HCT116 (cell line): Measurements from ENCODE around the gene TOP1. TPM values are rescaled to one million over a fixed set of nuclear protein-coding genes. Genes with fewer than 3 reads are reported as not detected.
A peak's percentile ranks its signal among the peaks of the same experiment; 100 is the strongest.

Experiments used
- ATAC-seq: fragments of 200-7000 bp; cut with Tn5 transposase; 2 replicates; pipeline ENCODE4 v1.9.1; 2020; ENCODE audit warnings: mild to moderate bottlenecking, moderate library complexity
- BruUV-seq: library from RNA; stranded (reverse); fragments of 400-500 nt; replicated peaks from 2 replicates; lab custom pipeline; 2021; lab: Mats Ljungman, UMichigan
- CTCF ChIA-PET: fragments of 300-600 bp; sonication (Branson Sonifier 250); formaldehyde crosslinking; loops from one replicate; lab custom pipeline; 2021; ENCODE audit warnings: antibody characterized with exemption; lab: Charles Lee
- POLR2A ChIA-PET: fragments of 300-600, 350-600 bp; sonication (Branson Sonifier 250); formaldehyde crosslinking; loops from one replicate; lab custom pipeline; 2021; ENCODE audit warnings: antibody characterized with exemption; lab: Charles Lee
- RAD21 ChIA-PET, 2 experiments: fragments of 300-600 bp; sonication (Branson Sonifier 250); formaldehyde crosslinking; loops; one replicate each; lab custom pipeline; 2023; ENCODE audit warnings: low total read pairs in 2 of 2; ENCODE audit not compliant: uncharacterized antibody in 2 of 2, unreplicated experiment in 2 of 2, low non-redundant PET in 1 of 2; lab: Charles Lee
- DNase-seq: peaks from one replicate; pipeline ENCODE4 v3.0.0-alpha.2; 2010; ENCODE audit warnings: low read depth, low spot score
- H2AFZ ChIP-seq: fragments of 200-600 bp; shearing (Covaris generic), sonication (generic); 2 replicates; pipeline ENCODE4 v1.6.1; 2017; ENCODE audit warnings: low read depth, mixed run types, mixed read lengths, antibody characterized with exemption, low read length; ENCODE audit not compliant: poor library complexity, severe bottlenecking
- H3K27ac ChIP-seq: 2 replicates; pipeline ENCODE4 v1.5.1; 2012; ENCODE audit warnings: low read depth, low read length
- H3K27me3 ChIP-seq: fragments of 200-600 bp; sonication (generic); 2 replicates; pipeline ENCODE4 v1.6.1; 2016; ENCODE audit warnings: mixed run types, low read length, mixed read lengths; ENCODE audit not compliant: insufficient read depth
- H3K36me3 ChIP-seq, 2 experiments: fragments of 200-500 bp in 1 of 2; fragments of 200-600 bp in 1 of 2; sonication (Bioruptor generic) in 1 of 2; sonication (generic) in 1 of 2; 2 replicates each; pipeline versions ENCODE4 v1.5.1 to v1.6.1; 2014 to 2016; ENCODE audit warnings: low read length in 2 of 2, inconsistent platforms in 1 of 2, mixed read lengths in 1 of 2, mixed run types in 1 of 2; ENCODE audit not compliant: insufficient read depth in 2 of 2, control insufficient read depth in 1 of 2
- H3K4me1 ChIP-seq, 2 experiments: fragments of 200-600 bp in 1 of 2; sonication (generic) in 1 of 2; 2 replicates each; pipeline versions ENCODE4 v1.5.1 to v1.6.1; 2012 to 2017; ENCODE audit warnings: low read length in 2 of 2, inconsistent platforms in 1 of 2, mild to moderate bottlenecking in 1 of 2, mixed read lengths in 1 of 2, mixed run types in 1 of 2, moderate library complexity in 1 of 2; ENCODE audit not compliant: insufficient read depth in 2 of 2, control insufficient read depth in 1 of 2
- H3K4me2 ChIP-seq: fragments of 200-600 bp; sonication (generic); 2 replicates; pipeline ENCODE4 v1.6.1; 2017; ENCODE audit warnings: mixed run types, low read length, mixed read lengths
- H3K4me3 ChIP-seq, 2 experiments: fragments of 200-600 bp in 1 of 2; sonication (generic) in 1 of 2; replicated peaks in 1 of 2; 2 replicates each; pipeline ENCODE4 v1.5.1; 2011 to 2016; ENCODE audit warnings: low read length in 2 of 2, control low read depth in 1 of 2, low read depth in 1 of 2, mild to moderate bottlenecking in 1 of 2, mixed read lengths in 1 of 2, mixed run types in 1 of 2
- H3K79me2 ChIP-seq: fragments of 200-600 bp; sonication (generic); 2 replicates; pipeline ENCODE4 v1.6.1; 2017; ENCODE audit warnings: mild to moderate bottlenecking, mixed run types, low read length, moderate library complexity, mixed read lengths; ENCODE audit not compliant: insufficient read depth
- H3K9ac ChIP-seq: fragments of 200-600 bp; sonication (generic); 2 replicates; pipeline ENCODE4 v1.6.1; 2016; ENCODE audit warnings: low read length, mixed read lengths
- H3K9me2 ChIP-seq: fragments of 200-600 bp; sonication (generic), shearing (Covaris generic); 2 replicates; pipeline ENCODE4 v1.6.1; 2017; ENCODE audit warnings: mixed run types, mild to moderate bottlenecking, moderate library complexity; ENCODE audit not compliant: insufficient read depth
- H3K9me3 ChIP-seq, 2 experiments: fragments of 200-500 bp in 1 of 2; fragments of 200-600 bp in 1 of 2; sonication (Bioruptor generic) in 1 of 2; sonication (generic) in 1 of 2; 2 replicates each; pipeline ENCODE4 v1.6.1; 2014 to 2017; ENCODE audit warnings: low read length in 2 of 2, mixed read lengths in 2 of 2, inconsistent platforms in 1 of 2, low read depth in 1 of 2, mild to moderate bottlenecking in 1 of 2, mixed run types in 1 of 2, moderate library complexity in 1 of 2; ENCODE audit not compliant: control insufficient read depth in 1 of 2, insufficient read depth in 1 of 2
- H4K20me1 ChIP-seq: fragments of 200-600 bp; sonication (generic), shearing (Covaris generic); 2 replicates; pipeline ENCODE4 v1.6.1; 2017; ENCODE audit warnings: mixed run types, mild to moderate bottlenecking, moderate library complexity; ENCODE audit not compliant: insufficient read depth
- ATF3 ChIP-seq: IDR thresholded peaks from 2 replicates; pipeline ENCODE4 v1.6.1; 2012
- CEBPB ChIP-seq: IDR thresholded peaks from 2 replicates; pipeline ENCODE4 v1.6.1; 2012; ENCODE audit warnings: low read depth
- EGR1 ChIP-seq: IDR thresholded peaks from 2 replicates; pipeline ENCODE4 v1.6.1; 2012; ENCODE audit warnings: low read depth
- ELF1 ChIP-seq: IDR thresholded peaks from 2 replicates; pipeline ENCODE4 v1.6.1; 2012; ENCODE audit warnings: low read depth, borderline replicate concordance
- EZH2 ChIP-seq: fragments of 200-600 bp; sonication (generic); IDR thresholded peaks from 2 replicates; pipeline ENCODE4 v1.6.1; 2017; ENCODE audit warnings: antibody characterized with exemption, mixed run types
- FOSL1 ChIP-seq: IDR thresholded peaks from 2 replicates; pipeline ENCODE4 v1.6.1; 2012; ENCODE audit warnings: low read depth
- RAD21 ChIP-seq: IDR thresholded peaks from 2 replicates; pipeline ENCODE4 v1.6.1; 2012; ENCODE audit warnings: low read depth, mild to moderate bottlenecking
- SP1 ChIP-seq: IDR thresholded peaks from 2 replicates; pipeline ENCODE4 v1.6.1; 2012; ENCODE audit warnings: low read depth
- SRF ChIP-seq: IDR thresholded peaks from 2 replicates; pipeline ENCODE4 v1.6.1; 2012; ENCODE audit warnings: low read depth
- TCF7L2 ChIP-seq: IDR thresholded peaks from 2 replicates; pipeline ENCODE4 v1.7.0; 2011; ENCODE audit warnings: borderline replicate concordance, inconsistent platforms; ENCODE audit not compliant: insufficient read depth, insufficient read length; ENCODE audit errors: extremely low read depth
- ZBTB33 ChIP-seq: IDR thresholded peaks from 2 replicates; pipeline ENCODE4 v1.6.1; 2011; ENCODE audit warnings: mild to moderate bottlenecking, low read length, moderate library complexity; ENCODE audit not compliant: insufficient replicate concordance; ENCODE audit errors: extremely low read depth
- ZFX ChIP-seq: fragments of 450-650 bp; IDR thresholded peaks from 2 replicates; pipeline ENCODE4 v1.6.1; 2017
- ZNF274 ChIP-seq: fragments of 200-500 bp; sonication (Bioruptor generic); IDR thresholded peaks from 2 replicates; pipeline ENCODE4 v1.6.1; 2014; ENCODE audit warnings: mild to moderate bottlenecking, low read depth, low read length, inconsistent platforms
- intact Hi-C: fragments of 100-400 bp; cut with micrococcal nuclease; formaldehyde crosslinking; loops from 2 replicates; pipeline ENCODE4 v1.10.0; 2022
- total RNA-seq: library from RNA; stranded (reverse); gene quantifications from one replicate; pipeline ENCODE4 v1.2.1, GENCODE V29; 2021; ENCODE audit not compliant: unreplicated experiment

TOP1 gene
- total RNA-seq, 1 experiment from 2014 or later: 190 TPM

- TF ChIP-seq CEBPB: no peak
- no peak for TF ChIP-seq ZFX
- TF ChIP-seq EZH2: no peak
- no peak for TF ChIP-seq ELF1
- no peak for TF ChIP-seq TCF7L2
- TF ChIP-seq ATF3: no peak
- no peak for TF ChIP-seq ZNF274
- TF ChIP-seq FOSL1: no peak
Measured at GRCh38 chr20:41055679-41056078, 27.1 kb downstream of the TOP1 start (continued).

GRCh38 chr20:41057999-41058673, 29.5 kb downstream of the TOP1 start:
- Histone ChIP-seq H4K20me1 (peaks cover 26% of the 10 kb centered on the region; the same call in 1 of the 2 replicates), H3K4me1 (peaks cover 0 to 20% of the 10 kb centered on the region in 2 experiments; a peak in 2 of 4 replicates), H3K9me3 (no peaks in the 10 kb centered on the region), H3K9me2 (no peaks in the 10 kb centered on the region), H2AFZ (no peak overlapping the region), H3K9ac (no peak overlapping the region), H3K27ac (no peak overlapping the region), H3K79me2 (peaks cover 100% of the 10 kb centered on the region), H3K4me3 (no peak overlapping the region), H3K4me2 (no peak overlapping the region), H3K27me3 (no peaks in the 10 kb centered on the region), H3K36me3 (peaks cover 9 to 29% of the 10 kb centered on the region in 2 experiments)
- peak; percentile 8 for DNase-seq
- CTCF ChIA-PET: no interaction called here
- RAD21 ChIA-PET: interaction anchor here in 1 of 2 experiments (1.2 kb wide), 1 partner anchor 67 kb away, joined by 4 read pairs; no protein-coding TSS in a partner anchor
- peak; percentile 59; the same call in 1 of the 2 replicates for ATAC-seq
- TF ChIP-seq SRF: peak; percentile 79
- TF ChIP-seq ZBTB33: no peak
- no peak for TF ChIP-seq EGR1
- no peak for TF ChIP-seq RAD21
- TF ChIP-seq SP1: peak; percentile 25; the same call in 1 of the 2 replicates
- intact Hi-C loops: no loop called here
- POLR2A ChIA-PET: interaction anchor here (1.0 to 1.4 kb wide), 2 partner anchors 12 to 14 kb away, joined by 3 to 4 read pairs; no protein-coding TSS in a partner anchor
- BruUV-seq: no TSS peak
